ENCODE measurements around the gene ZNF746. TPM values are rescaled to one million over a fixed set of nuclear protein-coding genes. Genes with fewer than 3 reads are reported as not detected.

ZNF746 gene
- total and polyA plus RNA-seq, 9 of the 15 experiments (the other 6 are each of a cell fraction or from before 2014, with no cell fraction given) = 1.7 to 31.6 (median 13.3) TPM

GRCh38 chr7:149473251-149473650, 24.4 kb downstream of the ZNF746 start:
- no peak overlapping the region for H3K27ac ChIP-seq (ENCODE audit: extremely low read depth, low read depth, low read length)
- no peak overlapping the region for H2AFZ ChIP-seq (ENCODE audit: low read depth, low read length)
- no peaks in the 10 kb centered on the region for H3K9me1 ChIP-seq (ENCODE audit: control insufficient read depth, insufficient read depth, low read length)
- BruUV-seq (replicated peaks) = no TSS peak
- 88% methylated on average over 6 of the region's 6 CpGs for WGBS (ENCODE audit: insufficient coverage, low coverage, missing lambda C conversion rate)
- no peaks in the 10 kb centered on the region for H4K20me1 ChIP-seq (replicated peaks; ENCODE audit: control insufficient read depth, insufficient read depth, low read length)
- in situ Hi-C loops (cut with MboI) = no loop called here
- H3K79me2 ChIP-seq (ENCODE audit: control insufficient read depth, insufficient read depth, low read length) = no peaks in the 10 kb centered on the region
- H3K36me3 ChIP-seq (ENCODE audit: control insufficient read depth, insufficient read depth, low read length) = peaks cover 58% of the 10 kb centered on the region
- H3K9me3 ChIP-seq (replicated peaks; ENCODE audit: control insufficient read depth, insufficient read depth, low read depth, low read length) = no peaks in the 10 kb centered on the region
- intact Hi-C loops (cut with micrococcal nuclease) = loop anchor here (5.0 kb wide), 1 partner anchor 686 kb away; no protein-coding TSS in a partner anchor
- ATAC-seq = no peak
- DNase-seq (ENCODE audit: extremely low read depth in 1 of 4, low spot score in 3 of 4) = no peak
- no peaks in the 10 kb centered on the region; a peak in 1 of 5 replicates for H3K4me1 ChIP-seq (replicated peaks in 1 of 2; ENCODE audit: control insufficient read depth in 2 of 2, insufficient read depth in 2 of 2, low read length in 2 of 2)
- FAIRE-seq = no peak
- TF ChIP-seq CEBPZ (IDR thresholded peaks at IDR 0.05; ENCODE audit: borderline replicate concordance, low read depth, low read length) = no peak
- no peak for TF ChIP-seq ZNF518B (CRISPR knock-in tag; IDR thresholded peaks at IDR 0.05)
- no peak for TF ChIP-seq MIER1 (IDR thresholded peaks at IDR 0.05; ENCODE audit: low read depth)
- no peak for TF ChIP-seq CTCFL (IDR thresholded peaks at IDR 0.05; ENCODE audit: borderline replicate concordance, insufficient read depth, low read depth, low read length, poor library complexity, severe bottlenecking)
- no peak for TF ChIP-seq ZNF830 (CRISPR knock-in tag; IDR thresholded peaks at IDR 0.05)
- no peak for TF ChIP-seq DPF2 (IDR thresholded peaks at IDR 0.05)
- no peak for TF ChIP-seq TAF15 (IDR thresholded peaks at IDR 0.05; ENCODE audit: low read depth, low read length)
- no peak for TF ChIP-seq ZNF644 (tag; IDR thresholded peaks at IDR 0.05; ENCODE audit: low read depth)
- TF ChIP-seq PTRF (tag; IDR thresholded peaks at IDR 0.05) = no peak
- no peak for TF ChIP-seq MITF (IDR thresholded peaks at IDR 0.05)
- TF ChIP-seq ZNF140 (CRISPR knock-in tag; IDR thresholded peaks at IDR 0.05) = no peak
- TF ChIP-seq NFE2L1 (tag; IDR thresholded peaks at IDR 0.05; ENCODE audit: borderline replicate concordance, low read depth) = no peak
- ChIA-PET CTCF (ENCODE audit: low intra/inter-chr PET ratio) (no interaction called here), POLR2A (interaction anchor here (1.8 kb wide), 1 partner anchor 9 kb away, joined by 4 read pairs; no protein-coding TSS in a partner anchor)
- no peak overlapping the region for H3K4me2 ChIP-seq (ENCODE audit: insufficient read depth, low read length)
- H3K9ac ChIP-seq (ENCODE audit: insufficient read depth in 1 of 2, low read depth in 2 of 2, low read length in 2 of 2) = no peak overlapping the region
- H3K4me3 ChIP-seq = no peak overlapping the region
- H3K27me3 ChIP-seq (ENCODE audit: control insufficient read depth in 2 of 2, insufficient read depth in 2 of 2, low read length in 2 of 2) = no peaks in the 10 kb centered on the region

All from K562 (cell line).